Dermis lymphatic vessel endothelial cell (primary cell): ENCODE results near the gene TIRAP. TPM values are rescaled to one million over a fixed set of nuclear protein-coding genes. Genes with fewer than 3 reads are reported as not detected.

ENCODE experiments used
- total RNA-seq: library from RNA; depleted of rRNA; stranded (reverse); fragments of >200 nt; gene quantifications from 2 replicates; pipeline ENCODE4 v1.2.1, GENCODE V29; 2014

TIRAP gene, protein sequence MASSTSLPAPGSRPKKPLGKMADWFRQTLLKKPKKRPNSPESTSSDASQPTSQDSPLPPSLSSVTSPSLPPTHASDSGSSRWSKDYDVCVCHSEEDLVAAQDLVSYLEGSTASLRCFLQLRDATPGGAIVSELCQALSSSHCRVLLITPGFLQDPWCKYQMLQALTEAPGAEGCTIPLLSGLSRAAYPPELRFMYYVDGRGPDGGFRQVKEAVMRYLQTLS
- 4.4 and 5.3 TPM in 2 replicates for total RNA-seq

GRCh38 chr11:126282736-126283591, at the start of gene TIRAP:
TIRAP (plus strand) TSS chr11:126283093; CDS start chr11:126290895, 7,802 bp downstream.

GRCh38 chr11:126268708-126269579, 13.9 kb upstream of the TIRAP start, which contains the start of the genes FOXRED1 and SRPRA:
FOXRED1 (plus strand) TSS chr11:126269154; CDS start chr11:126269207, 53 bp downstream.
SRPRA (minus strand) TSS chr11:126268895; CDS start chr11:126268804, 91 bp downstream.

GRCh38 chr11:126303623-126304456, 20.9 kb downstream of the TIRAP start, which contains the start of gene DCPS:
DCPS (plus strand) TSS chr11:126304060; CDS start chr11:126304081, 21 bp downstream.

Other genes starting within 250 kb of the TIRAP start
- gene CDON, start 220.2 kb upstream of the TIRAP start, total RNA-seq = 1.8 and 2.3 TPM in 2 replicates
- 26.1 and 41.5 TPM in 2 replicates for gene RPUSD4, start 71.4 kb upstream of the TIRAP start, total RNA-seq
- gene FAM118B, start 71.3 kb upstream of the TIRAP start, total RNA-seq = 24.3 and 26.5 TPM in 2 replicates
- 45.6 and 49.2 TPM in 2 replicates for gene SRPRA, start 14.2 kb upstream of the TIRAP start, total RNA-seq
- gene FOXRED1, start 13.9 kb upstream of the TIRAP start, total RNA-seq = 9.4 and 10.6 TPM in 2 replicates
- 5.5 and 7.3 TPM in 2 replicates for gene DCPS, start 21.0 kb downstream of the TIRAP start, total RNA-seq
- 13.2 and 13.5 TPM in 2 replicates for gene ST3GAL4, start 72.6 kb downstream of the TIRAP start, total RNA-seq